Stimulated activated CD4-positive, alpha-beta T cell treated with anti-CD3 and anti-CD28 coated beads, Interleukin-12 subunit alpha, Interleukin-12 subunit beta, amount 100 ng/mL, for 48 hours (primary cell): ENCODE measurements around the gene ARHGEF4.
"Not testable (repeated sequence)": the region's sequence is repeated elsewhere in the genome, so short reads cannot be mapped to it uniquely, and the experiment has no call there.

Experiments
- DNase-seq, 3 donors: peaks; one replicate each; pipeline ENCODE4 v3.0.0-alpha.2; 2020; ENCODE audit warnings: low read depth in 2 of 3, low spot score in 1 of 3

ARHGEF4 gene

DNA sequence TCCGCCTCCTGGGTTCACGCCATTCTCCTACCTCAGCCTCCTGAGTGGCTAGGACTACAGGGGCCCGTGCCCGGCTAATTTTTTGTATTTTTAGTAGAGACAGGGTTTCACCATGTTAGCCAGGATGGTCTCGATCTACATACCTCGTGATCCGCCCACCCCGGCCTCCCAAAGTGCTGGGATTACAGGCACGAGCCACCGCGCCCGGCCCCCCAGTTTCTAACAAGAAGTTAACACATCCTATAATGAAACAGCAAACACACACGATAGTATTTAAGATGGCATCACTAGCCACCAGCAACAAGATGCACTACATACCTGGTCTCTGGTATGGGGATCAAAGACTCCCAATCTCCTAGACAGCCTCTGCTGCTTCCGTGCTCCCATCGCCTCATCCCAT, 238.9 kb downstream of the ARHGEF4 start:
- not testable (repeated sequence) for DNase-seq

DNA sequence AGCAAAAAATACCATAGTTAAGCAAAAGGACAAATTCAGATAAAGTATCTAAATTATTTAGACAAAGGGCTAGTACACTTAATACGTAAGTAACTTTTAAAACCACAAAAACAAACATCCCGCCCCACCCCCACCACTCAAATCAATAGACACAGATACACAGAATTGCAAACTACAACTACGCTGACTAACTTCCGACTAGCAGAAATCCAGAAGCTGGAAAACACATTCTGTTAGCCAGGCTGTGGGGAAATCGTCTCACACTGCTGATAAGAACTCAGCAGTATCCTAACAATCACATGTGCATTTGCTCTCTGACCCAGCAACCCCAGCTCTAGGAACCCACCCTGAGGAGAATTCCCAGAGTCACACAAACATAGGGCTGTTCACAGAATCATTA, 240.0 kb downstream of the ARHGEF4 start:
- no peak for DNase-seq

DNA sequence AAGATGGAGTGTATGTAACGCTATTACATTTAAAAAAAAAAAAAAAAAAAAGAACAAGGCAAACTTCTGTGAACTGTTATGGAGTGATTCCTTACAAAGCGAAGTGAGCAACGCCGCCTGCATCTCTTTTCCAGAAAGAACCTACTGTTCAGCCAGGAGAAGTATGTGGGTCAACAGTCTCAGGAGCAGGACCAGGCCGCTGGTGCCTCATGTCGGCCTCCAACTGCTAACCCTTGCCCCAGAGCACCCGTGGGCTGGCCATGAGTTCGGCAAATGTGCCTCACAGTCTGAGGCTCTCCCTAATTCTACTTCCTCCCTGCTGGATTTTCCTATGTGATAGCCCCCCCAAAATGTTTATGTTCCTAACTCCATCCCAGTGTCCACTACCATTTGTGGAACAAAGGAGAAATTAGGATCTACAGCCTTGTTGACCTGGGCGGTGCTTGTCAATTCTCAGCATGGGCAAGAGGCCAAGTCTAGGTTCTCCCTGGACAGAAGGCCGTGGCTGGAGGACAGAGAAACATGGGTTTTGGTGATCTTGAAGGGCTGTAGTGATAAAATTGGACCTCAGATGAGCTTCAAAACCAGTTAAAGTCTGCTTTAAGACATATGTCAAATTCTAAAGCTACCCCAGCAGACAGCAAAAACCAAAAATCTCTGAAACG, 240.6 kb downstream of the ARHGEF4 start:
- no peak for DNase-seq

DNA sequence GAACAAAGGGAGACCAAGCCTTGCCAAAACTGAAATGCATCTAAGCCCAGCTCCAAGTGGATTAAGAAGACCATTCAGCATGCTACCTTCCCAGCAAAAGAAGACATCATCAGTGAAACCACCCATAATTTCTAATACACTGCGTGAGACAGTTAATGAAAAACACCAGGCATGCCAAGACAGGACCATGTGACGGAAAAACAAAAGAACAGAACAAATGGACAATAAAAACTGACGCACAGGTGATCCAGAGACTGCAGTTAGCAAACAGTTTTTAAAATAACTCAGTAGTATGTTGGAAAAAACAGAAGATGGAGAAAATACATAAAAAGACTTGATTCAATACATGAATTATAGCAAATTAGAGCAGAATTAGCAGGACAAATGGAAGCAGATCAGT, 241.3 kb downstream of the ARHGEF4 start:
- no peak for DNase-seq

DNA sequence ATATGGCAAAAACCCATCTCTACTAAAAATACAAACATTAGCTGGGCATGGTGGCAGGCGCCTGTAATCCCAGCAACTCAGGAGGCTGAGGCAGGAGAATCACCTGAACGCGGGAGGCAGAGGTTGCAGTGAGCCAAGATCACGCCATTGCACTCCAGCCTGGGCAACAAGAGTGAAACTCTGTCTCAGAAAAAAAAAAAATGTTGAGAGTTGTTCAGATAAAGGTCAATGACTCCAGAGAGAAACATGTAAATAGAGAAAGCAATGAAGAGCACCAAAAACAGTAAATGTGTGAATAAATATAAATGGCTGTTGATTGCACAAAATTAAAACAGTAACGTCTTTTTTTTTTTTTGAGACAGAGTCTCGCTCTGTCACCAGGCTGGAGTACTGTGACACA, 243.2 kb downstream of the ARHGEF4 start:
- DNase-seq = not testable (repeated sequence)

DNA sequence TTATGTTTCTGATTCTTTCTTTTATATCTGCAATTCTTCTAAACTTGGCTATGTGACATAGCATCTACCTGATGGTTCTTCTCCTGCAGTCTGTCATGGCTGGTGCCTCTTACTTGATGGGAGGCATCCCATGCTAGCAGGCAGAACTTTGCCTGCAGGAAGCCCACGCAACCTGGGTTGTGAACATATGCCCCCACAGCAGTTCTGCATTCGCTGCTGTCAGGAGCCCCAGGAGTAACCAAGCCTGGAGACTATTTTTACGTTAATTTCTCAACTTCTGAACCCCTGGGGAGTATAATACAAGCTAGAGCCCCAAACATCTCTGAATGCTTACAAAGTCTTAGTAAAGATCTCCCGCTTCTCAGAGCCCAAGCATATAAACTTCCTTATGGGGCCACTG, 244.5 kb downstream of the ARHGEF4 start:
- no peak for DNase-seq

DNA sequence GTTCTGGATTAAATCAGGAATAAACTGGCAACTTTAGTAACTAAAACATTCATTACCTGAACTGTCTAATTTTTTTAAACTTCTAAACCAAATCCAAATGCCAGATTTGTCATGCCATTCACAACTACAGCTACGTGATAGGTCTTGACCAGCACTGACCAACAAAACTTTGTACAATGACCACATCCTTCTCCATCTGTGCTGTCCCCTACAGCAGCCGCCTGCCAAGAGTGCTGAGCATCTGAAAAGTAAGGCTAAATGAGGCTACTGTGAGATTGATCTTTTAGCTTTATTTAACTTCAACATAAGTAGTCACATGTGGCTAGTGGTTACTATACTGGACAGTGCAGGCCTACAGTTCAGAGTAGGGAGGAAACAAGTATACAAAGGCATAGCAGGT, 248.9 kb downstream of the ARHGEF4 start:
- DNase-seq = no peak

DNA sequence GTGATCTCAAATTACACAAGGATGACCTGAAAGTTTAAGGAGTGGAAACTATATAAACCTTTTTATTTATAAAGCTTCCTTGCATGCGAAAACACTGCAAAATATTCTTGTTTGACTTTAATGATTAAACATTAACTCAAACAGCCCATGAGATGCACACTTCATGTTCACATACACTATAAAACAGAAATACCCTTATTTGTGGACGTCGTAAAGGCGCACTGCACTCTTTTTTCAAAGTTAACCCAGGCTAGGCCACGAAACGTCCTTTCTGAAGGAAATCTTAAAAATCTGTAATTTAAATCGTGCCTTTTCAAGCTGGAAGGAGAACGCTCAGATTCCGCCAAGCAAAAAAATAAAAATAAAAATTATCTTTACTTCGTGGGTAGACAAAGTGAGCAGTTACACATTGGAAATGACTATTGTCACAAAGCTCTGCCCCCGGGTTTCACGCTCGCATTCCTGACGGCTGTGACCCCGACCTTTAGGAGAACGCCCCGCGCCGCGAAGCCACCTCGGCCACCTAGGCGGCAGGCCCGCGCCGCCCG, 255.8 kb downstream of the ARHGEF4 start:
- no peak for DNase-seq

DNA sequence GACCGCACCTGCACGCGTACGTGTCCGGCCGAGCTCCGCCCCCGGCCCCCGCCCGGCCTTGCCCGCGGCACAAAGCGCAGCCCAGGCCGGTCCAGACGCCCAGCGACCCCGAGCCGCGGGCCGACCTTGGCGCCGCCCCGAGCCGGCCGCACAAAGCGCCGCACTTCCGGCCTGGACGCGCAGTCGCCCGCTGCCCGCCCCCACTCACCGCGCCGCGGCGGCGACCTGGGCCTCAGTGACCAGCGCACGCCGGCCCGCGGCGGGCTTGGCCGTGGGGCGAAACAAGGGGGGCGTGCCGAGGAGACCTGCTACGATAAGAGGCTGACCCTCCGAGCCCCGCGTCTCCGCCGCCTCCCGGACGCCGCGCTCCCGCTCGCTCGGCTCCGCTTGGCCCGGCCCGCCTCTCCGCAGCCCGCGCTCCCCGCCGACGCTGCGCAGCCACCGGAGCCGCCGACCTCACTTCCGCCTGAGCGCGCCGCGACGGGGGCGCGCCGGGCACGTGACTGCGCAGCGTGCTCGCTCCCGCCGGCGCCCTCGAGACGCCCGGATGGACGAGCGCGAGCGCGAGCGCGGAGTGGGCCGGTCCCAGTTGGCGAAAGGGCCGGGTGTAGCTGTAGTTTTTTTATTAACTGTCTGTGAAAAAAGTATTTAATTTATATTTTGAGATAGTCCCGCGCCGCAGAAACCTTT, 256.4 kb downstream of the ARHGEF4 start, which contains the start of gene FAM168B:
TSS of gene FAM168B (minus strand) at position 455 of the 690 bp plus-strand sequence. CDS start 10,814 bp downstream, outside the sequence.
- peak; percentile 77 to 83 (median 80) for DNase-seq

DNA sequence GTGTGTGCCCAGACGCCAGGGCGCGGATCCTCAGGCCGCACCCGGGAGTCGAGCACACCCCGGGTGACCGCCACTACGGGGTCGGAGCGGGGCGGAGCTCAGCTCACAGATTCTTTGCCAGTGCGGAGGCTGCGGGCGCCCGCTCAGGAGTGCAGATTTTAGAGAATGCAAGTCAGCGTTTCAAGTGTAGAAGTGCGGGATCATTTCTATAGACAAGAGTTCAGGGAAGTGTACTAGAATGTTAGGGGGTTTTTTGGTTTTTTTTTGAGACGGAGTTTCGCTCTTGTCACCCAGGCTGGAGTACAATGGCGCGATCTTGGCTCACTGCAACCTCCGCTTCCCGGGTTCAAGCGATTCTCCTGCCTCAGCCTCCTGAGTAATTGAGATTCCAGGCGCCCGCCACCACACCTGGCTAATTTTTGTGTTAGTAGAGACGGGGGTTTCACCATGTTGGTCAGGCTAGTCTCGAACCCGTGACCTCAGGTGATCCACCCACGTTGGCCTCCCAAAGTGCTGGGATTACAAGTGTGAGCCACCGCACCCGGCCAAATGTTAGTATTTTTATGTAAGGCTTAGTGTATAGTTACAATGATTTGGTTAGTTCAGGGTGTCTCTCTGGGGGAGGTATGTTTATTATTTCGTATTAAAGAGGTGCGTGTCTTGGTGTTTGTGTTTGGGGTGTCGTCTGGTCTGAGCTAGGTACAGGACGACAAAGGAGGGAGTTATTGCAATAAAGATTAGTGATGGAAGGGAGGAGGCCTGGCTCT, 257.2 kb downstream of the ARHGEF4 start:
- DNase-seq = peak in 1 of 3 donors; percentile 20

DNA sequence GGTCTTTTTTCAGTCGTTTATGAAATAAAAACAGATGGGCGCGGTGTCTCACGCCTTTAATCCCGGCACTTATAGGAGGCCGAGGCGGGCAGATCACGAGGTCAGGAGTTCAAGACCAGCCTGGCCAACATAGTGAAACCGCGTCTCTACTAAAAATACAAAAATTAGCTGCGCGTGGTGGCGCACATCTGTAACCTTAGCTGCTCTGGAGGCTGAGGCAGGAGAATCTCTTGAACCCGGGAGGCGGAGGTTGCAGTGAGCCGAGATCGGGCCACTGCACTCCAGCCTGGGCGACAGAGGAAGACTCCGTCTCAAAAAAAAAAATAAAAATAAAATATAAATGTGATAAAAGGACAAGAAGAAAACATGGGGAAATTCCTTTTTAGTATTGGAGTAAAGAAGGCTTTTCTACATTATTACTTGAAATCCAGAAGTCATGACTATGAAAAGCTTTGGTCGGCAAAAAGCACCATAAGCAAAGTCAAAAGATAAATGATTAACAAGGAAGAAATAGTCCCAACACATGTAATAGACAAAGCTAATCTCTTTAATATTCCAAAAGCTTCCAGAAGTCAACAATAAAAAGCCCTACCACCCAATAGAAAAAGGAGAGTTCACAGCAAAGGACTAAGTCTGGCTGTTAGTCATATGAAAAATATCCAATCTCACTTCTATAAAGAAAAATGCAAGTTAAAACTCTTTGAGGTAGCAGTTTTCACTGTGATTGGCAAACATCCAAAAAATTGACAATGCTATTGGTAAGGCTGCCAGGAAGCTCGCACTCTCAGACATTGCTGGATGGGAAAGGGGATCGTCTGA, 258.0 kb downstream of the ARHGEF4 start:
- no peak for DNase-seq
